Stromal cell of bone marrow (primary cell): ENCODE results near the gene FHOD1.

Experiments
- DNase-seq: peaks from one replicate; pipeline ENCODE4 v3.0.0-alpha.2; 2012; ENCODE audit warnings: low read depth

Gene FHOD1

DNA sequence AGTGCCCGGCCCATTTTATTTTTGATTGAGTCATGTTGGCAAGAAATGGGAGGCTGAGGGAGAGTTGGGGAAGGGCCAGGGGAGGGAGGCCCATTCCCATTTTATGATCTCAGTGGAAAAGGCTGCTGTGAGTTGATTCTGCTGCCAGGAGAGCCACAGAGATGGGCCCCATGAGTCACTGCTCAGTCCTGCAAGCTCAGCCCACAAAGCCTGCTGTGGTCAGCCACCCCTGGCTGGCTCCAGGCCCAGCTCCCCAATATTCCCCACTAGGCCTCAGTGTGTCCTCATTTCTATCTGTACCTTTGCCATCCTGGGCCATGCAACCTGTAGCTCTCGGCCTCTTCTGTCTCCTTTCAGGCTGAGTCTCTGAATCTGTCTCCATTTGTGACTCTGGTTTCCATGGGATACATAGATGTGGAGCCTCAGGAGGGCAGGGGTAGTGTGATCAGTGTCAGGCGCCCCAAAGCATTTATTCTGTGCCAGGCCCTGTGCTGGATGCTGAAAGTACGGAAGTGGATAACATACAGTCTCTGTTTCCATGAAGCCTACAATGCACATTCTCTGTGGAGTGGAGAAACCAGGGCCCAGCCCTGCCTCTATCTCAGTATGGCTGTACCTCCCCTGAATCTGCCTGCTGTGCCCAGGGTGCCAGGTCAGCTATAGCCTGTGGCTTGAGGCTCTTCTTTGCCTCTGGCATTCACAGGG is 30.2 kb upstream of the FHOD1 start:
- peak; percentile 99 for DNase-seq

DNA sequence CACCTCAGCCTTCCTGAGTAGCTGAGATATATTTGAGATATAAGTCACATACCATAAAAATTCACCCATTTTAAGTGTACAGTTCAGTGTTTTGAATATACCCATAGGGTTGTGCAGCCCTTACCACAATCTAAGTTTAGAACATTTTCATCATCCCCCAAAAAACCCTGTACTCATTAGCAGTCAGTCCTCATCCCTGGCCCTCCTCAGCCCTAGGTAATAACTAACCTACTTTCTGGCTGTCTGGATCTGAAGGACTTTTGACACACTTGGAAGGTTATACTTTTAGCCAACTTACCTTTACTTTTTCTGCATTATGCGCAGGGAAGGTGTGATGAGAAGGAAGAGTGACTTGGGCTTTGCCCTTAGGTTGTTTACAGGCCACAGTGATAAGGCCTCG is 28.0 kb upstream of the FHOD1 start:
- no peak for DNase-seq

GRCh38 chr16:67271446-67271845 is 24.2 kb upstream of the FHOD1 start:
- no peak for DNase-seq

DNA sequence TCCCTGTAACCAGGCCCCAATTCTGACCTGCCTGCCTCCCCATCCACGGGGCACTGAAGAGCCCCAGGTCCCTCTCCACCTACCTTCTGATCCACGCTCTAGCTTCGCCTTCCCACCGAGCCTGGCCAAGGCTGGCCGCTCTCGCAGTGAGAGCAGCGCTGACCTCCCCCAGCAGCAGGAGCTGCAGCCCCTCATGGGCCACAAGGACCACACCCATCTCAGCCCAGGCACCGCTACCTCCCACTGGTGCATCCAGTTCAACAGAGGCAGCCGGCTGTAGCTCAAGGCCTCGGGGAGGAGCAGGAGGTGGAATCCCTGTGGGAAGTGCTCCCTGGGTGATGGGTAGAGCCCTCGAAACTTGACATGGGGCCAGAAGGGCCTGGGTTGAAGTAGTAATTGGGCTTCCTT is 23.7 kb upstream of the FHOD1 start:
- DNase-seq = no peak

- peak; percentile 65 for DNase-seq
These were observed 22.5 kb upstream of the FHOD1 start for GRCh38 chr16:67269766-67270165.

- peak; percentile 96 for DNase-seq
These were observed 20.9 kb upstream of the FHOD1 start for GRCh38 chr16:67268136-67268579.

GRCh38 chr16:67265834-67266233 is 18.6 kb upstream of the FHOD1 start:
- DNase-seq = no peak

DNA sequence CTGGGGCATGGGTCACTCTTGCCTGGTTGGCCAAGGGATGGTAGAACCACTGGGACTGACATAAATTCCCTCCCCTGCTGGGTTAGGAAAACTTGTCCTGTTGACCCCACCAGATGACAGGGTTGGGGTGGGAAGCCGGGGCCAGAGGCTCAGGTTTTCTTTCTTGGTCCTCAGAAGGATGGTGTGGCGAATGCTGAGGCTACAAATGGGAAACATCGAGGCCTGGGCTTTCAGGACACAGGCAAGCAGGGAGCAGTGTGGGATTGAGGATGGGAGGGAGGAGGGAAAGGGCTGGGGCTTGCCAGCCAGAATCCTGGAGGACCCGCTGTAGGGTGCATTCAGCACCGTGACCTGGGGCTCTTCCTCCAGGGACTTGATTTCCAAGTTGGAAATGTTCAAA is 17.6 kb upstream of the FHOD1 start:
- no peak for DNase-seq

DNA sequence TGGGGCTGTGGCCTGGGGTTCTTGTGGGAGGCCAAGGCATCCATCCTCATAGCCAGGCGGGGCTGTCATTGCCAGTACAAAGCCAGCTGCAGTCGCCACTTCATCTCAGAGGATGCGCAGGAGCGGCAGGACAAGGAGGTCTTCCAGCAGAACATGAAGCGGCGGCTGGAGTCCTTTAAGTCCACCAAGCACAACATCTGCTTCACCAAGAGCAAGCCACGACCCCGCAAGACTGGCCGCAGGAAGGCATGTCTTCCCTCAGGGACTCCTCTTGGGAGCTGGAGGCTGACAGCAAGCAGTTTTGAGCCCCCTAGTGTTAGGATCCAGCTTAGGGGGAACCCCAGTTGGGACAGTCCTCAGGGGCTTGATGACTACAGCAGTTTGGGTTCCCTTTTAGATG is 17.0 kb upstream of the FHOD1 start:
- no peak for DNase-seq

- DNase-seq = no peak
These were observed 15.9 kb upstream of the FHOD1 start for GRCh38 chr16:67263201-67263600.

DNA sequence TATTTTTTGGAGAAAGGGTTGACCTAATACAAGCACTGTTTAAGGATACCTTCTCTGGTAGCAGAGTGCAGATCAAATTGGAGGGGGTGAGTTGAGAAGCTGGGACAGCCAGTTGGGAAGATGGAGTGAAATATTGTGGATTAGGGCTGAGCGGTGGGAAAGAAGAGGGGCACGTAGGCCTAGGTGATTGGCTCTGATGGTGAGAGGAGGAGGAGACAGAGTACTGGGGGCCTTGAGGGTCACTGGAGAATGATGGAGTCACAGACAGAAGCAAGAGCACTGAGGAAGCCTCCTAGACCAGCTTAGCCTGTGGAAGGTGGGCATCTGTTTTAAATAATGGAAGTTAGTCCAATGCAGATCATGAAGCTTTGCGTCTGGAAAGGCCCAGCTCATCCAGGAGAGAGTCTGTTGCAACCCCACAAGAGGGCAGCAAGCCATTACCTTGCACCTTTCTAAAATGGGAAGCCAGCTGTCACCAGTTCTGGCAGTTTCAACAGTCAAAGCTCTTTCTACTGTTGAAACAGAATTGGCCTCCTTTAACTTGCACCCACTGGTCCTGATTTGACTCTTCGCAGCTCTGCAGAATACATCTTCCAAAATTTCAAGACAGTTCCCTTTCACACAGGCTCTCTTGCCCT is 13.3 kb upstream of the FHOD1 start:
- DNase-seq = no peak

GRCh38 chr16:67259705-67260104 is 12.4 kb upstream of the FHOD1 start:
- no peak for DNase-seq

- no peak for DNase-seq
These were observed 11.0 kb upstream of the FHOD1 start for GRCh38 chr16:67258161-67258835.

GRCh38 chr16:67257486-67258160 is 10.3 kb upstream of the FHOD1 start:
- DNase-seq = no peak

GRCh38 chr16:67256701-67257230 is 9.5 kb upstream of the FHOD1 start:
- no peak for DNase-seq

GRCh38 chr16:67255553-67256221 is 8.4 kb upstream of the FHOD1 start:
- DNase-seq = no peak

- no peak for DNase-seq
These were observed 7.7 kb upstream of the FHOD1 start for GRCh38 chr16:67254801-67255552.

- DNase-seq = no peak
These were observed 5.6 kb upstream of the FHOD1 start for GRCh38 chr16:67252609-67253497.

- no peak for DNase-seq
These were observed 2.7 kb upstream of the FHOD1 start for GRCh38 chr16:67250045-67250327.
